MCF 10A (cell line): ENCODE measurements around the gene PGLYRP1. TPM values are rescaled to one million over a fixed set of nuclear protein-coding genes. Genes with fewer than 3 reads are reported as not detected.
A peak's percentile ranks its signal among the peaks of the same experiment; 100 is the strongest.

Experiments
- BruUV-seq: library from RNA; stranded (reverse); fragments of 400-500 nt; replicated peaks from 2 replicates; lab custom pipeline; 2021; lab: Mats Ljungman, UMichigan
- CTCF ChIA-PET: fragments of 300-600 bp; sonication (Branson Sonifier 250); formaldehyde crosslinking; extraction: SDS; loops from one replicate; lab custom pipeline; 2021; ENCODE audit warnings: antibody characterized with exemption, inconsistent platforms; lab: Yijun Ruan, JAX
- POLR2A ChIA-PET: fragments of 300-600, 350-650 bp; sonication (Branson Sonifier 250); formaldehyde crosslinking; extraction: SDS; loops from one replicate; lab custom pipeline; 2020; ENCODE audit warnings: antibody characterized with exemption, inconsistent platforms; lab: Yijun Ruan, JAX
- DNase-seq: peaks from one replicate; pipeline ENCODE4 v3.0.0-alpha.2; 2018; ENCODE audit not compliant: unreplicated experiment
- H3K27ac Mint-ChIP-seq: one replicate; pipeline ENCODE4 v1.8.0; 2022; ENCODE audit warnings: mild to moderate bottlenecking, low read depth, mixed read lengths; ENCODE audit not compliant: unreplicated experiment
- H3K27me3 Mint-ChIP-seq: one replicate; pipeline ENCODE4 v1.8.0; 2022; ENCODE audit warnings: mixed read lengths; ENCODE audit not compliant: insufficient read depth, unreplicated experiment
- H3K36me3 Mint-ChIP-seq: one replicate; pipeline ENCODE4 v1.8.0; 2022; ENCODE audit warnings: mild to moderate bottlenecking, moderate library complexity, mixed read lengths; ENCODE audit not compliant: insufficient read depth, unreplicated experiment
- H3K4me1 Mint-ChIP-seq: one replicate; pipeline ENCODE4 v1.8.0; 2022; ENCODE audit warnings: mixed read lengths; ENCODE audit not compliant: insufficient read depth, unreplicated experiment
- H3K4me3 Mint-ChIP-seq: one replicate; pipeline ENCODE4 v1.8.0; 2022; ENCODE audit warnings: mild to moderate bottlenecking, moderate library complexity, mixed read lengths; ENCODE audit not compliant: unreplicated experiment
- H3K9me3 Mint-ChIP-seq: one replicate; pipeline ENCODE4 v1.8.0; 2022; ENCODE audit warnings: mixed read lengths; ENCODE audit not compliant: unreplicated experiment
- intact Hi-C: fragments of 100-400 bp; cut with micrococcal nuclease; formaldehyde crosslinking; loops from 2 replicates; pipeline ENCODE4 v1.14.1; 2022
- total RNA-seq: library from RNA; stranded (reverse); gene quantifications from 2 replicates; pipeline ENCODE4 v1.2.3, GENCODE V29; 2022
- TF ChIP-seq, protein P1 (sequence below): fragments of 200-600 bp; IDR thresholded peaks from one replicate; pipeline ENCODE4 v1.8.0; 2022; ENCODE audit warnings: antibody characterized with exemption, mild to moderate bottlenecking; ENCODE audit not compliant: unreplicated experiment

PGLYRP1 gene
- total RNA-seq, 1 experiment from 2014 or later = not detected

DNA sequence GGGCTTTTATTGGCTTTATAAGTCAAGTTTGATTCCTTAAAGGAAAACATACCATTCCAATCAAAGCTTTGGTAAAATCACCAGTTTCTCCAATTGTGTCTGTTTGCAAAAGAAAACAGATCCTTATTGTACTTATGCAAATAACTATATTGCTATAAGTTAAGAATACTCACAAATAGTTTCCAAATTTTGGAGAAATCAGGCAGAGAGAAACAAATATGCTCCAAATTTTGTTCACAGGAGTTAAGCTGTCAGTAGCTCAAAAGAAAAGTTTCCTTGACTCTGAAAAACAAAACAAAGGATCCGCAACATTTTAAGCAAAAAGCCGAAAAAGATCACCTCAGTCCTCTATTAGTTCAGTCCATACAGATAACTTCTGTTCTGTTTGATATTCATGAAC is 37.2 kb upstream of the PGLYRP1 start:
- Mint-ChIP-seq H3K27me3 (no peaks in the 10 kb centered on the region), H3K4me3 (no peak overlapping the region), H3K4me1 (peaks cover 11% of the 10 kb centered on the region), H3K9me3 (no peaks in the 10 kb centered on the region), H3K27ac (no peak overlapping the region), H3K36me3 (no peaks in the 10 kb centered on the region)
- no TSS peak for BruUV-seq
- DNase-seq = no peak
- intact Hi-C loops = no loop called here
- ChIA-PET CTCF (interaction anchor here (0.5 to 1.5 kb wide), 6 partner anchors 15 to 336 kb away, joined by 3 to 6 read pairs (median 4); no protein-coding TSS in a partner anchor), POLR2A (interaction anchor here (1.2 to 1.4 kb wide), 3 partner anchors 8 to 14 kb away, joined by 4 to 6 read pairs (median 5); no protein-coding TSS in a partner anchor)
- TF ChIP-seq, protein P1, sequence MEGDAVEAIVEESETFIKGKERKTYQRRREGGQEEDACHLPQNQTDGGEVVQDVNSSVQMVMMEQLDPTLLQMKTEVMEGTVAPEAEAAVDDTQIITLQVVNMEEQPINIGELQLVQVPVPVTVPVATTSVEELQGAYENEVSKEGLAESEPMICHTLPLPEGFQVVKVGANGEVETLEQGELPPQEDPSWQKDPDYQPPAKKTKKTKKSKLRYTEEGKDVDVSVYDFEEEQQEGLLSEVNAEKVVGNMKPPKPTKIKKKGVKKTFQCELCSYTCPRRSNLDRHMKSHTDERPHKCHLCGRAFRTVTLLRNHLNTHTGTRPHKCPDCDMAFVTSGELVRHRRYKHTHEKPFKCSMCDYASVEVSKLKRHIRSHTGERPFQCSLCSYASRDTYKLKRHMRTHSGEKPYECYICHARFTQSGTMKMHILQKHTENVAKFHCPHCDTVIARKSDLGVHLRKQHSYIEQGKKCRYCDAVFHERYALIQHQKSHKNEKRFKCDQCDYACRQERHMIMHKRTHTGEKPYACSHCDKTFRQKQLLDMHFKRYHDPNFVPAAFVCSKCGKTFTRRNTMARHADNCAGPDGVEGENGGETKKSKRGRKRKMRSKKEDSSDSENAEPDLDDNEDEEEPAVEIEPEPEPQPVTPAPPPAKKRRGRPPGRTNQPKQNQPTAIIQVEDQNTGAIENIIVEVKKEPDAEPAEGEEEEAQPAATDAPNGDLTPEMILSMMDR = no peak

DNA sequence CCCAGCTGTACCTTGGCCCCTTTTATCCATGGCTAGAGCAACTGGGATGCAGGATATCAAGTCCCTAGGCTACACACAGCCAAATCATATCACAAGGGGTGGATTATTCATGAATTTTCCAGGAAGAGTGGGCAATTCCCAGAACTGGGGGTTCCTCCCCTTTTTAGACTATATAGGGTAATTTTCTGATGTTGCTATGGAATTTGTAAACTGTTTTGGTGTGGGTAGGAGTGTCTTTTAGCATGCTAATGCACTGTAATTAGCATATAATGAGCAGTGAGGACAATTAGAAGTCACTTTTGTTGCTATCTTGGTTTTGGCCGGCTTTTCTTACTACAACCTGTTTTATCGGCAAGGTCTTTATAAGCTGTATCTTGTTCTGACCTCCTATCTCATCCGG is 35.9 kb upstream of the PGLYRP1 start:
- Mint-ChIP-seq H3K27me3 (no peaks in the 10 kb centered on the region), H3K36me3 (no peaks in the 10 kb centered on the region), H3K4me3 (no peak overlapping the region), H3K27ac (no peak overlapping the region), H3K4me1 (peaks cover 9% of the 10 kb centered on the region), H3K9me3 (no peaks in the 10 kb centered on the region)
- DNase-seq = no peak
- no TSS peak for BruUV-seq
- ChIA-PET POLR2A (interaction anchor here (0.7 to 1.5 kb wide), 2 partner anchors 16 kb away, joined by 3 read pairs; no protein-coding TSS in a partner anchor), CTCF (interaction anchor here (1.5 to 1.8 kb wide), 3 partner anchors 23 to 42 kb away, joined by 5 to 6 read pairs (median 5); no protein-coding TSS in a partner anchor)
- intact Hi-C loops = no loop called here
- TF ChIP-seq, protein P1 = no peak

DNA sequence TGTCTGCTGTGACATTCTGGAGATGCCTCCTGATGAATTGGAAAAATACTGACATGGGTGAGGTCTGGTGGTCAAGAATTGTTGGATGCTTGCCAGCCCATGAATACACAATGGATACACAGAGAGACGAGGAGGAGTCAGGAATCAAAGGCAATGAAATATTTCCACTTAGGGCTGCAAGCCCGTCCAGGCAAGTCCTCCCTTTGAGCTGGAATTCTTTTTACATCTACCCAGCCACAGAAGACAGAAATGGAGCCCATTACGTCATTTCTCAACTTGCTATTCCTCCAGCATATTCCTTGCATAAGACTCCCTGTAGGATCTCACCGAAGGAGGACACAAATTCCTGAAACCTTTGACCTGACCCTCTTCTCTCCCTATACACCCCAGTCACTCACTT is 33.7 kb upstream of the PGLYRP1 start:
- intact Hi-C loops = no loop called here
- Mint-ChIP-seq H3K27ac (peak overlapping the region; percentile 10), H3K36me3 (no peaks in the 10 kb centered on the region), H3K4me3 (no peak overlapping the region), H3K27me3 (no peaks in the 10 kb centered on the region), H3K9me3 (no peaks in the 10 kb centered on the region), H3K4me1 (peaks cover 9% of the 10 kb centered on the region)
- TF ChIP-seq, protein P1 = no peak
- no TSS peak for BruUV-seq
- POLR2A ChIA-PET = interaction anchor here (0.7 to 2.3 kb wide), 6 partner anchors 9 to 224 kb away, joined by 4 to 10 read pairs (median 6); no protein-coding TSS in a partner anchor
- DNase-seq = peak; percentile 61
- CTCF ChIA-PET = interaction anchor here (0.6 to 1.6 kb wide), 3 partner anchors 23 to 242 kb away, joined by 3 to 4 read pairs (median 3); no protein-coding TSS in a partner anchor

DNA sequence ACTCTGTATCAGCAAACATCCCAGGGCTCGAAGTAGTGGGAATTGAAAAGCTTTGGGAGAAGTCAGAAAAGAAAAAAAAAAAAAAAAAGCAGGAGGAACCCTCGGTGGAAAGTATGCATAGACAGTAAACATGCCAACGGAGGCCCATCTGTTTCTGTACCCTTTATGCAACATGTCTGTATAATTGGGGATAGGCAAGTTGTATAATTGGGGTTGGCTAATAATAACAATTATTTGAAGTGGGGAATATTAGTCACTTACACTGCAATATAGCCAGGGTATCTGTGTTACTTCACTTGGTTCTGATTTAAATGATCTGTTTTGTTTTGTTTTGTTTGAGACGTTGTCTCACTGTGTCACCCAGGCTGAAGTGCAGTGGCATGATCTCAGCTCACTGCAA is 30.0 kb upstream of the PGLYRP1 start:
- Mint-ChIP-seq H3K27me3 (peaks cover 22% of the 10 kb centered on the region), H3K9me3 (no peaks in the 10 kb centered on the region), H3K36me3 (no peaks in the 10 kb centered on the region), H3K4me1 (peaks cover 9% of the 10 kb centered on the region), H3K4me3 (no peak overlapping the region), H3K27ac (no peak overlapping the region)
- BruUV-seq = no TSS peak
- ChIA-PET POLR2A (interaction anchor here (0.6 to 1.3 kb wide), 3 partner anchors 17 to 549 kb away, joined by 3 read pairs; no protein-coding TSS in a partner anchor), CTCF (interaction anchor here (0.7 kb wide), 1 partner anchor 21 kb away, joined by 3 read pairs; no protein-coding TSS in a partner anchor)
- intact Hi-C loops = no loop called here
- no peak for DNase-seq
- TF ChIP-seq, protein P1 = no peak
